CD1c-positive myeloid dendritic cell (primary cell): Measurements from ENCODE around the gene OR52E2.

Source experiments
- DNase-seq: peaks from one replicate; pipeline ENCODE4 v3.0.0-alpha.2; 2016; ENCODE audit errors: extremely low spot score

OR52E2 gene

GRCh38 chr11:5011254-5011653 lies 48.2 kb downstream of the OR52E2 start:
- DNase-seq = no peak
